ENCODE results near the gene KLF13. TPM values are rescaled to one million over a fixed set of nuclear protein-coding genes. Genes with fewer than 3 reads are reported as not detected.
A peak's percentile ranks its signal among the peaks of the same experiment; 100 is the strongest.

Gene KLF13
- total RNA-seq, 1 experiment from 2014 or later: 60.1 TPM

- Histone ChIP-seq H3K4me1 (ENCODE audit: control insufficient read depth in 1 of 2, insufficient read depth in 2 of 2, low read length in 2 of 2) (no peaks in the 10 kb centered on the region), H3K4me3 (replicated peaks in 1 of 2; ENCODE audit: low read depth in 1 of 2, low read length in 2 of 2) (no peak overlapping the region), H3K9ac (ENCODE audit: low read length) (no peak overlapping the region), H2AFZ (ENCODE audit: low read depth, low read length, poor library complexity, severe bottlenecking) (no peak overlapping the region), H3K9me2 (ENCODE audit: insufficient read depth) (no peaks in the 10 kb centered on the region), H3K36me3 (ENCODE audit: control insufficient read depth in 1 of 2, insufficient read depth in 2 of 2, low read length in 2 of 2) (no peaks in the 10 kb centered on the region; a peak in 1 of 4 replicates), H3K79me2 (ENCODE audit: insufficient read depth, low read length) (peaks cover 13% of the 10 kb centered on the region; the same call in 1 of the 2 replicates), H4K20me1 (ENCODE audit: insufficient read depth) (no peaks in the 10 kb centered on the region), H3K9me3 (ENCODE audit: control insufficient read depth in 1 of 2, insufficient read depth in 1 of 2, low read depth in 1 of 2, low read length in 2 of 2) (no peaks in the 10 kb centered on the region), H3K27me3 (ENCODE audit: insufficient read depth, low read length) (no peaks in the 10 kb centered on the region), H3K27ac (ENCODE audit: low read depth, low read length) (no peak overlapping the region), H3K4me2 (ENCODE audit: low read length) (no peak overlapping the region)
- POLR2A ChIA-PET: no interaction called here
- intact Hi-C loops (cut with micrococcal nuclease): no loop called here
- no peak for TF ChIP-seq SRF (IDR thresholded peaks at IDR 0.05; ENCODE audit: low read depth)
- no peak for TF ChIP-seq ZNF274 (IDR thresholded peaks at IDR 0.05; ENCODE audit: low read depth, low read length)
- TF ChIP-seq ZFX (IDR thresholded peaks at IDR 0.05): no peak
- TF ChIP-seq YY1 (IDR thresholded peaks at IDR 0.05; ENCODE audit: extremely low read depth, insufficient replicate concordance, low read depth, low read length): no peak
- TF ChIP-seq FOSL1 (IDR thresholded peaks at IDR 0.05; ENCODE audit: low read depth): no peak
- TF ChIP-seq POLR2AphosphoS5 (IDR thresholded peaks at IDR 0.05; ENCODE audit: low read depth, low read length): no peak
- ATAC-seq: no peak
- no peak for DNase-seq (ENCODE audit: low read depth, low spot score)
- CTCF ChIA-PET: no interaction called here
- RAD21 ChIA-PET (ENCODE audit: low non-redundant PET in 1 of 2, low total read pairs in 2 of 2, uncharacterized antibody in 2 of 2, unreplicated experiment in 2 of 2): no interaction called here
- no TSS peak for BruUV-seq (replicated peaks)
Observed at GRCh38 chr15:31374489-31374888, 47.9 kb downstream of the KLF13 start.

GRCh38 chr15:31374986-31375385 is 48.4 kb downstream of the KLF13 start:
- Histone ChIP-seq H4K20me1 (ENCODE audit: insufficient read depth) (no peaks in the 10 kb centered on the region), H3K4me1 (ENCODE audit: control insufficient read depth in 1 of 2, insufficient read depth in 2 of 2, low read length in 2 of 2) (no peaks in the 10 kb centered on the region), H3K27ac (ENCODE audit: low read depth, low read length) (no peak overlapping the region), H3K4me2 (ENCODE audit: low read length) (no peak overlapping the region), H3K9ac (ENCODE audit: low read length) (no peak overlapping the region), H2AFZ (ENCODE audit: low read depth, low read length, poor library complexity, severe bottlenecking) (no peak overlapping the region), H3K27me3 (ENCODE audit: insufficient read depth, low read length) (no peaks in the 10 kb centered on the region), H3K4me3 (replicated peaks in 1 of 2; ENCODE audit: low read depth in 1 of 2, low read length in 2 of 2) (no peak overlapping the region), H3K79me2 (ENCODE audit: insufficient read depth, low read length) (peaks cover 11% of the 10 kb centered on the region; the same call in 1 of the 2 replicates), H3K36me3 (ENCODE audit: control insufficient read depth in 1 of 2, insufficient read depth in 2 of 2, low read length in 2 of 2) (no peaks in the 10 kb centered on the region; a peak in 1 of 4 replicates), H3K9me3 (ENCODE audit: control insufficient read depth in 1 of 2, insufficient read depth in 1 of 2, low read depth in 1 of 2, low read length in 2 of 2) (no peaks in the 10 kb centered on the region), H3K9me2 (ENCODE audit: insufficient read depth) (no peaks in the 10 kb centered on the region)
- ATAC-seq (no peak), DNase-seq (ENCODE audit: low read depth, low spot score) (no peak)
- CTCF ChIA-PET: no interaction called here
- RAD21 ChIA-PET (ENCODE audit: low non-redundant PET in 1 of 2, low total read pairs in 2 of 2, uncharacterized antibody in 2 of 2, unreplicated experiment in 2 of 2): no interaction called here
- TF ChIP-seq MAX (IDR thresholded peaks at IDR 0.05) (no peak), POLR2AphosphoS5 (IDR thresholded peaks at IDR 0.05; ENCODE audit: low read depth, low read length) (no peak), FOSL1 (IDR thresholded peaks at IDR 0.05; ENCODE audit: low read depth) (no peak), POLR2A (IDR thresholded peaks at IDR 0.05; ENCODE audit: borderline replicate concordance, extremely low read depth, insufficient read depth, insufficient read length) (no peak), ZBTB33 (IDR thresholded peaks at IDR 0.05; ENCODE audit: extremely low read depth, insufficient replicate concordance, low read length) (no peak), CBX3 (IDR thresholded peaks at IDR 0.05; ENCODE audit: low read depth) (no peak), EGR1 (IDR thresholded peaks at IDR 0.05; ENCODE audit: low read depth) (no peak), ZNF274 (IDR thresholded peaks at IDR 0.05; ENCODE audit: low read depth, low read length) (no peak), SRF (IDR thresholded peaks at IDR 0.05; ENCODE audit: low read depth) (no peak), TCF7L2 (IDR thresholded peaks at IDR 0.05; ENCODE audit: borderline replicate concordance, extremely low read depth, insufficient read depth, insufficient read length) (no peak), EZH2phosphoT487 (IDR thresholded peaks at IDR 0.05; ENCODE audit: borderline replicate concordance) (no peak), SP1 (IDR thresholded peaks at IDR 0.05; ENCODE audit: low read depth) (no peak), REST (IDR thresholded peaks at IDR 0.05; ENCODE audit: low read depth) (no peak), JUND (IDR thresholded peaks at IDR 0.05) (no peak)
- POLR2A ChIA-PET: no interaction called here
- TSS peak; percentile 32 for BruUV-seq (replicated peaks)
- intact Hi-C loops (cut with micrococcal nuclease): no loop called here

Measured in HCT116 (cell line).